Amygdala (tissue), 56 donors: Measurements from ENCODE around the gene DNAH6.

Experiments
- DNase-seq, 56 donors: peaks; one replicate each; lab custom pipeline; 2025; lab: John Stamatoyannopoulos, UW

Gene DNAH6

GRCh38 chr2:84678214-84678613 lies 161.9 kb downstream of the DNAH6 start:
- DNase-seq, result no peak

GRCh38 chr2:84686783-84687476 lies 170.6 kb downstream of the DNAH6 start:
- no peak for DNase-seq

GRCh38 chr2:84687498-84688149 lies 171.3 kb downstream of the DNAH6 start:
- DNase-seq, result no peak

DNA sequence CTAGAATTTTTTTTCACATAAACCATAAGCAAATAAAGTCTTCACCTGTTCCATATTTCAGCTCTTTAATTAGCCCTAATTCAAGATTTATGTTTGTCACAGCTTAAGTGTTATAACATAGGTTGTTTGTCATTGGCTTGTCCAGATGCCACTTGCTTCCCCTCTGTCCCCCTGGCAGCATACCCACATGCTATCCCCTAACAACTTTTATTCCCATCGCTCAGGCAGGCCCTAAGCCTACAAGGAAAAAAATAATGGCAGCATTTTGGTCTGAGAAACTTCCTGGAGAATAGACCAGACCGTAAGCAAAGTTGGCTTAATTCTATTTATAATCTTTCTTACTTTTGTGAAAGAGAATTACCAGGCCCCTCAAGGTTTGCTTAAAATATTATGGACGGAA lies 173.9 kb downstream of the DNAH6 start:
- no peak for DNase-seq

GRCh38 chr2:84694088-84694622 lies 177.9 kb downstream of the DNAH6 start:
- no peak for DNase-seq

DNA sequence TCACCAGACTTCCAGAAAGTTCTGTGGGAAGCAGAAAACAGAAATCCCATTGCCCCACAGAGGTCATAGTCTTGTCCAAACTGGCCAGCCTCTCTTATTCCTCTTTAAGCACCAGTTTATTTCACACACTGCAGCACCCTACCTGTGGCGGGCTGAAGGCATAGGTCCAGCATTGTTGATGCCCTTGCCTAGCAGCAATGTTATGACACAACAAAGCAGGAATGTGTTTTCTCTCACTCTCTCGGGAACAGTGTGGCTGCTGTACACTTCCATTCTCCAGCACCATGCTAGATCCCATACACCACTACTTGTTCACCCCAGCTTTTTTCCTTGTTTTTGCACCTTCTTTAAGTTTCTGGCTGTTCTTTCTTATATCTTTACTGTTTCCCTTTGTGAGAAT lies 181.6 kb downstream of the DNAH6 start:
- DNase-seq, result no peak

DNA sequence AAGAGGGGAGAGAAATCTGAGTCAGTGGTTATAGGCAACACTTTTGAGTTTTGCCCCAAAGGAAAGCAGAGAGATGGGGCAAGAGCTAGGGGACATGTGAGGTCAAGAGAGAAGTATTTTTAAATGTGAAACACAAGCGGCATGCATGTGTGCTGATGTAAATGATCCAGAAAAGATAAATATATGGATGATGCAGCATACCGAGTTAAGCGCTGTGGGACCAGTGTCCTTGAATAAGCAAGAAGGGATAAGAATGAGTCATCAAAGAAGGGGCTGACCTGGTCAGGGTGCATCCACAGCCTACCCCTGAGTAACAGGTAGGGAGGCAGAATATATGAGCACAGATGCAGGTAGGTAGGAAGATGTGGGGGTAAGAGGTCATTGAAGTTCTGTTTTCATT lies 183.7 kb downstream of the DNAH6 start:
- no peak for DNase-seq

- no peak for DNase-seq
These were observed 185.6 kb downstream of the DNAH6 start for GRCh38 chr2:84701880-84702279.

DNA sequence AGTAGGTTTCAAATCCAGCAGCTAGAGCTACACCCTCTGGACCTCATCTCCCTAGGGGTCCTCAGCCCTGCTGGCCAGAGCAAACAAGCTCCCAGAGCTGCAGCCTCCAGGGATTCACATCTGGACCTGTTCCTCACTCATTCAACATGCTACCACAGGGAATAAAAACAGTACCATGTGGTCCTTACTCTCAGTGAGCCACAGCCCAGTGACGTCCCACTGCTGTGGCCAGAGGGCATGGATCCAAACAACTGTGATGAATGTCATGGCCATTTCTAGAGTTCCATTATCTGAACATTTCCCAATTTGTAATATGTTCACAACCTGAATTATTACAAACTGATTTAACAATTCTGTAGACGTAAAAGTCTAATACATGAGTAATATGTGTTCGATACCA lies 186.6 kb downstream of the DNAH6 start:
- DNase-seq, result no peak

- no peak for DNase-seq
These were observed 187.5 kb downstream of the DNAH6 start for GRCh38 chr2:84703831-84704230.

DNA sequence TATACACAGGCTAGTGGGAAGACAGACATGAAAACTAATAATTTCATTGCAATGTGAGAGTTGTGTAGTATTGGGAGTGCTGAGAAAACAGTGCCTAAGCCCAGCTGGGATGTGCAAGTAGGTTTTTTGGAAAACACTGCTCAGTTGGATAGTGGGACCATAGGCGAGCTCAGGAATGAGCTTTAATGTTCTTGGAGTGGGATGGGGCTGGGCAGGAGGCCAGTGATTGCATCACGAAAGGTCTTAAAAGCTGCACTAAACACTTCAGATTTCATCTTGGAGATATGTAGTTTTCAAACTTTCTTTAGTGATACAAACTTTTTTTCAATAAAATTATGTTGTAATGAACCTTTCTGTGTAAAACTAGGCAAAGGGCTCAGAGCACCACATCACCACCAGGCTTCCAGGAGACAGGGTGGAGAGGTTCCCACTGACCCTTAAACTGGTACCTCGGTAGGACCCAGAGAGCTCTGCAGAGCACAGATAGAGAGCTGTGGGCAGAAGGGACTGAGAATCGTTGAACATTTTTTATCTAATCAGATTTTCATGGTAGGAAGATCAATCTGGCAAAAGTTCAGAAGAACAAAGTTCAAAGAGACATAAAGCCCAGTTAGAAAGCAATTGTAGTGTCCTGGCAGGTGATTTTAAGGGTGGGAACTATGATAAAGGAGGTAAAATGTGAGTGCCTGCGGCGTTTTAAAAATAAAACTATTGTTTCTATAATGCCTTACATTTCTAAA lies 188.4 kb downstream of the DNAH6 start:
- DNase-seq, result no peak

DNA sequence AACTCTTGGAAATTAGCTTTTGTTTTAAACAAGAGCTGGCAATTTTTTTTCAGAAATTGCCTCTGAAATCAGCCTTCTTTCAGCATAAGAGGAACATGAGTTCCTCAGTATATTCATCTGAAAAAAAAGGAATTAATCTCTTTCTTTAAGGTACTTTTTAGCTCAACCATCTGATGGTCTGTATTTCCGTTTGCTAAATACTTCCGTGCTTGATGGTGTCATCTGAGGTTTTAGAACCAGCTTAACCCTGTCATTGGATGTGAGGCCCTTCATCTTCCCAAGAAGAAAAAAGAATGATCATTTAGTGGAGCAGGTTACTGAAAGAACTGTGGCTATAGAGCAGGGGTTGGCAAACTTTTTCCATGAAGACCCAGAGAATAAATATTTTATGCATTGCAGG lies 189.6 kb downstream of the DNAH6 start:
- DNase-seq, result no peak

GRCh38 chr2:84708442-84708841 lies 192.1 kb downstream of the DNAH6 start:
- DNase-seq, result no peak

GRCh38 chr2:84711651-84712050 lies 195.4 kb downstream of the DNAH6 start:
- no peak for DNase-seq

- no peak for DNase-seq
These were observed 197.1 kb downstream of the DNAH6 start for GRCh38 chr2:84713441-84713840.

- no peak for DNase-seq
These were observed 200.3 kb downstream of the DNAH6 start for GRCh38 chr2:84716564-84716963.

GRCh38 chr2:84717302-84717701 lies 201.0 kb downstream of the DNAH6 start:
- no peak for DNase-seq

- no peak for DNase-seq
These were observed 203.1 kb downstream of the DNAH6 start for GRCh38 chr2:84719434-84719833.

- no peak for DNase-seq
These were observed 207.5 kb downstream of the DNAH6 start for GRCh38 chr2:84723831-84724230.

DNA sequence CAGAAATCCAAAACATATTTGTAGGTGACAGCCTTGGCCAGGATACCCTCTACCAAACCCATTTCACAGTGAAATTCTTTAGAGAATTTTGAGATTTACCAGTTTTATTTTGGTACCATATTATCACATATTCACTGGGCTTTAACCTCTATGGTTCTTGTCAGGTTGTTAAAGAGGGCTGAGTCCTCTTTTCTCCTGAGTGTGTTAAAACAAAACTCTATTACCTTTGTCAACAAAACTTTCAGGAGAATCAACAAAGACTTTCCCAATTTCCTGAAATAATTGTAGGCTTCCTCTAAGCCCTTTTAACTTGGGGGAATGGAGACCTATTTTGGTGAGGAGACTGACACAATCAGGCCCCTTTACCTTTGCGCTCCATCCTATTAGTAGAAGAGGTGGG lies 209.4 kb downstream of the DNAH6 start:
- no peak for DNase-seq

- no peak for DNase-seq
These were observed 211.0 kb downstream of the DNAH6 start for GRCh38 chr2:84727315-84727714.

DNA sequence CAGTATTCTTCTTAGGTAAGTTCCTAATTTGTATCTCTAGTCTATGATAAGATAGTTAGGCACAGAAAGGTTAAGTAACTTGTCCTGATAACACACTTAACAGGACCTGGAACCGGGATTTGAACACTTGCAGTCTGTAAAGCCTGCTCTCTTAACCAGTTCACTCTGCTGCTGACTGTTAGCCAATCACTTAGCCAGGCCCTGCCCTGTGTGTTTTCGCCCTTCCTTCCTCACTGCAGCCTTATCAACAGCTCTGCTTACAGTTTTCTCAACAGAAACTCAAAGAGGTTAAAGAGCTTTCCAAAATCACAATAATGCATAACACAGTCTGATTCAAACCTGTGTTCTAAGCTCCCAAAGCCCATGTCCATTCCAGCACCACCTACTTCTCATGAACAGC lies 212.9 kb downstream of the DNAH6 start:
- DNase-seq, result no peak
